Urothelium cell line (cell line): ENCODE measurements around the gene ST7.

Experiments
- DNase-seq: peaks from one replicate; pipeline ENCODE4 v3.0.0; 2011; ENCODE audit warnings: low spot score, mixed read lengths
- FAIRE-seq: peaks from 2 replicates; lab custom pipeline; 2011; peaks lifted over from hg19 to GRCh38; lab: Jason Lieb, UNC

ST7 gene

DNA sequence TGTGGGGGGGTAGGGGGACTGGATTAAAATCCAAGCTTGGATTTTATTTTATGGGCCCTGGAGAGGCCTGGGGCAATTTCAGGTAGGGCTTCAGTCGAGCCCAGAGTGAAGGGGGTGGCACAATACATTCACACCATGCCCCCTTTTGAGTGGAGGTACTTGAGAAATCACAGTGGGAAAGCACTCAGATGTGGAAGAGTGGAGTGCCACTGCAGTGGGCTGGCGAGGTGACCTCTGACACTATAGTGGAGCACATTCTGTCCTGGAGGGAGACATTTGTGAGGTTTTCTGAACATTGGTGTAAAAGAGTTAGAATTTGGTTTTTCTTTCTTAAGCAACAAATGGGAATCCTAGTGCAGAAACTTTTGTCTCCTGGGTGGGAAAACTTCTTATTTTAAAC is 226.4 kb downstream of the ST7 start:
- DNase-seq (no peak), FAIRE-seq (no peak)

- DNase-seq: no peak
- FAIRE-seq: no peak
These were observed 230.4 kb downstream of the ST7 start for GRCh38 chr7:117183729-117184128.

- no peak for FAIRE-seq
- DNase-seq: no peak
These were observed 231.1 kb downstream of the ST7 start for GRCh38 chr7:117184367-117184766.

DNA sequence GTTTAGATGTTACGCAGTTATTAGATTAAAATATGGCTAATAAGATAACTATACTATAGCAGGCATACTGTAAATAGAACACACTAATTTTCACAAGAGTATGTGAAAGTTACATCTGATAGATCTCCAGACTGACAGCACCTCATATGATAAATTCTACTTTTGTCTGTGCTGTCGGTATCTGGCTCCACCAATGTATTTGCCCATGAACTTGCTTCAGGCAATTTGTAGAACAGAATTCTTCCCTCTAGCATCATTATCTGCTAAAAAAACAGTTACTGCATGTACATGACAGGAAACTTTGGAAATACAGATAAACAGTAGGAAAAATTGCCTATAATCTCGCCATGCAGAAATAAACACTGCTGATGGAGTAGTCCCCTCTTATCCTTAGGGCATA is 231.8 kb downstream of the ST7 start:
- DNase-seq (no peak), FAIRE-seq (no peak)

DNA sequence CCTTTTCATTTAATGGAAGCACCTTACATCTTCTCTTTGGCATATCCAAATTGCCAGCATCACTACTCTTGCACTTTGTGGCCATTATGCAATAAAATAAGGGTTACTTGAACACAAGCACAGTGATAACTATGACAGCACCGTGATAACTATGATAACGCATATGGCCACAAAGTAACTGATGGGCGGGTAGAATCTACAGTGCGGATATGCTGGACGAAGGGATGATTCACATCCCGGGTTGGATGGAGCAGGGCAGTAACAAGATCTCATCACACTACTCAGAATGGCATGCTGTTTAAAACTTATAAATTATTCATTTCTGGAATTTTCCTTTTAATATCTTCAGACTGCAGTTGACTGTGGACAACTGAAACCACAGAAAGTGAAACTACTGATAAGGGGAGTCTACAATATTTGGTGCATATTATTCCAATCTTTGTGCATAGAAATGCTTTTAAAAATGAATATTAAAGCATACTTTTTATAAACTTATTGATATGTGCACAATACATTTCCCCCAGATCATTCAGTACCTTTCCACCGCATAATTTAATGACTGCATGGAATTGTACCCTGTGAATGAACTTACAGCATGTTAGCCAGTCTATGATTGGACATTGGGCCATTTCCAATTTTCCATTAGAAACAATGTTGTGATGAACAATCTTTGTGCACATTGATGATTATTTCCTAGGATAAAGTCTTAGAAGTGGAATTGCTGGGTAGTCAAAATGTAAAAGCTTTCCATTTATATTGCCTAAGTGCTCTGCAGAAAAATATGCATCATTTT is 233.1 kb downstream of the ST7 start:
- FAIRE-seq (no peak), DNase-seq (no peak)

- no peak for DNase-seq
- no peak for FAIRE-seq
These were observed 235.1 kb downstream of the ST7 start for GRCh38 chr7:117188376-117188775.

DNA sequence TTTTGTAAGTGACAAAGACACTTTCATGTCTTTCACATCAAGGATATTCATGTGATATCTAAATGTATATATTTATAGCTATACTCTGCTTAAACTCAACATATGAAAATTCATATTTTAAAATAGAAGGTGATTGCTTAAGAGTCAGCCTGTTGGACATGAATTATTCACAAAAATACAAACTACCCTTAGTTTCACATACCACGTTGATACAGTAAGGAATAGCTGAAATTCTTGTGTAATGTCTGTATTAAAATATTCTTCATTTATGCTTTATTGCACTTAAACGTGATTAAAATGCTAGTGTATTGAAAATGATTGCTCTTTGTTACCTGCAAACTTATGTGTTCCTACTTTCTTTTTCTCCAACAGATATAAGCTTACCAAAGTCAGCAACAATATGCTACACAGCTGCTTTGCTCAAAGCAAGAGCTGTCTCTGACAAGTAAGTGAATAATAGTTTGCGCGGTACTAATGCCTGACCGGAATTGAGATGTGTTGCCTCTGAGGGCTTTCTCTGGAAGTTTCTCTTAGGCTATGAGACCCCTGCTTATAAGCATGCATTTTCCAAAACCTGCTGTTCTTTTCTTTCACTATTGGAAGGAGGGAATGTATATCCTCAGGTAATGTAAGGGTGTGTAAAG is 235.8 kb downstream of the ST7 start:
- FAIRE-seq (no peak), DNase-seq (no peak)

- no peak for FAIRE-seq
- no peak for DNase-seq
These were observed 236.8 kb downstream of the ST7 start for GRCh38 chr7:117190104-117190503.

DNA sequence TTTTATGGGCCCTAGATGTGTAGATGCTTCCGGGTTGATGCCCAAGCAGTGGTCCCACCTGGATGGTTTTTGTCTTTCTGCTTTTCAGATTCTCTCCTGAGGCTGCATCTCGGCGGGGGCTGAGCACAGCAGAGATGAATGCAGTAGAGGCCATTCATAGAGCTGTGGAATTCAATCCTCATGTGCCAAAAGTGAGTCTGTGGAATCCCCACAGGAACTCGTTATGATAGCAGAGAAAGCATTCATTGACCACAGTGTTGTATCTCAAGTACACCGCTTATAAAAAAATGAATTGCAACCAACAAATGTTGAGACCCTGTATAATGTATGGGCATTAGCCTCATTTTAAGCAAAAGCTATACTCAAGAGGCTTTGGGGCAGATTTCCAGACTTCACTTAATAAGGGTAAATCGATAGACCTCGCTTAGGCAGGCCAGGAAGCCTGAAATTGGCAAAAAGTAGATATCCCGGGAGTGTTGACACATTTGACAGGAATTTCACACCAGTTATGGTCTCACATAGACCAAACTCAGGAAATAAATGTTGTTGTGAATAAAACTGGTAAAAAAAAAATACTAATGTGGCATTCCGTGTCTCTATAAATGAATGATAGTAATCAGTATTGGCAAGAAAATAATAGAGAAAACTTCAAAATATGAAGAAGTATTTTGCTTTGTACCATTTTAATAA is 237.6 kb downstream of the ST7 start:
- no peak for FAIRE-seq
- no peak for DNase-seq

GRCh38 chr7:117192108-117192507 is 238.8 kb downstream of the ST7 start:
- FAIRE-seq: no peak
- no peak for DNase-seq

DNA sequence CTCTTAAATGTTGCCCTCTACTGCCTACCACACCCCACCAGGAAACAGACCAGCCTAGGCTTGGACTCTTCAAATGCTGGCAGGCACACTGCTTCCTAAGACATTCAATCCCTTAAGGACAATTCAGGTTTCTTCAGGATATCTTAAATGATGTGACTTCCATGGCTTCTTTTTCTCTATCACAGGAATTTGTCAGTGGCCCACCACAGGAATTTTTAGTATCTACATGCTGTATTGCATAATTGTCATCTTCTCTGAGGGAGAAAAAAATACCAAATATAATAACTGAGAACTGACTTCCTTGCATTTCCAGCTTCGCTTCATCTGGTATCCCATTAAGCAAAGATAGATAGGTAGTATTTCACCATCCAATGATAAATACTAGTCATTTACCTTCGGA is 240.3 kb downstream of the ST7 start:
- no peak for DNase-seq
- FAIRE-seq: no peak

- FAIRE-seq: no peak
These were observed 241.1 kb downstream of the ST7 start for GRCh38 chr7:117194445-117194844.

GRCh38 chr7:117195361-117196029 is 242.2 kb downstream of the ST7 start:
- FAIRE-seq (no peak), DNase-seq (no peak)

More at GRCh38 chr7:117194445-117194844, 241.1 kb downstream of the ST7 start:
- DNase-seq: no peak

DNA sequence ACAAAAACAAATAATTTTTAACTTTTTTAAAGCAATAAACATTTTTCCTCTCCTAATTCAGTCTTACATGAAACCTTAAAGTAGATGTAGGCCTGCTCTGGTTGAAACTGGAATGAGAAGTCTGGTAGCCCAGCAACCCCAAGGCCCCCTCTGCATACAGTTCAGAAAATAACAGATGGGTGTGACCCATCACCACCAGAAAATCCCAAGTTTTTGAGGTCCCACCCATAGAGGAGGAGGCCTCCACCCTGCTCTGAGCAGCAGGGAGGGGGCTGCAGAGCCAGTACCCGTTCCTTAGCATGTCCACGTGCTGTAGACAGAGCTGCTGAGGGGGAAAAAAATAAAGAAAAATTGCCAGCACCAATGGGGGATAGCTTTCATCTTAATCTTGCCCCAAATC is 246.8 kb downstream of the ST7 start:
- FAIRE-seq: no peak
- DNase-seq: no peak

GRCh38 chr7:117200786-117201458 is 247.6 kb downstream of the ST7 start:
- DNase-seq (no peak), FAIRE-seq (no peak)

GRCh38 chr7:117202511-117202910 is 249.2 kb downstream of the ST7 start:
- no peak for FAIRE-seq
- no peak for DNase-seq

- DNase-seq (no peak), FAIRE-seq (no peak)
These were observed 249.9 kb downstream of the ST7 start for GRCh38 chr7:117203205-117203604.

DNA sequence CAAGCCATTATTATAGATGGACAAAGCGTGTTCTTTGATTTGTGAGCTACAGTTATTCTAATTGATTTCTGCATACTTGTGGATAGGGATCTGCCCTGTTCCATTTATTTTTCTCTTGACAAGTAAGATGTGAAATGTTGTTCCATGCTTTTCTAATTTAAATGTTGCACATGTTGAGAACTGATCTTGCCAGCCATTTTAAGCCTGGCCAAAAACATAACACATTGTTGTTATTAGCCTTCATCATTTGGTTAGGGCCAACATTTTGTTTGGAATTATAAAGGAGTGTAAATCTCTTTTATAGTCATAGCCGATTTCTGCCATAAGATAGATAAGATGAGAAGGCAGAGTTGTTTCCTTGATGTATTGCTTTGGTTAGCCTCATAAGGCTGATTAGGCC is 252.6 kb downstream of the ST7 start:
- FAIRE-seq: no peak
- DNase-seq: no peak

- FAIRE-seq: no peak
These were observed 255.0 kb downstream of the ST7 start for GRCh38 chr7:117208257-117208656.

GRCh38 chr7:117210397-117210796 is 257.1 kb downstream of the ST7 start:
- DNase-seq (no peak), FAIRE-seq (no peak)

More at GRCh38 chr7:117208257-117208656, 255.0 kb downstream of the ST7 start:
- no peak for DNase-seq

- FAIRE-seq (no peak), DNase-seq (no peak)
These were observed 257.6 kb downstream of the ST7 start for GRCh38 chr7:117210908-117211307.
